RPMI7951 (cell line): ENCODE data around the gene STARD13. TPM values are rescaled to one million over a fixed set of nuclear protein-coding genes. Genes with fewer than 3 reads are reported as not detected.
"Not testable (repeated sequence)": the region's sequence is repeated elsewhere in the genome, so short reads cannot be mapped to it uniquely, and the experiment has no call there.

Experiments used
- DNase-seq: peaks from one replicate; pipeline ENCODE4 v3.0.0-alpha.2; 2012; ENCODE audit warnings: low read depth
- total RNA-seq: library from RNA; depleted of rRNA; stranded (reverse); fragments of >200 nt; shearing (Covaris generic); gene quantifications from 2 replicates; pipeline ENCODE4 v1.2.3, GENCODE V29; 2014

The STARD13 gene
- total RNA-seq, 1 experiment from 2014 or later = 10.6 TPM

- no peak for DNase-seq
Measured at GRCh38 chr13:33180122-33180804, 105.3 kb downstream of the STARD13 start.

GRCh38 chr13:33179463-33179862 is 106.1 kb downstream of the STARD13 start:
- no peak for DNase-seq

GRCh38 chr13:33178209-33178840 is 107.2 kb downstream of the STARD13 start:
- no peak for DNase-seq

- not testable (repeated sequence) for DNase-seq
Measured at GRCh38 chr13:33177340-33178208, 108.0 kb downstream of the STARD13 start.

DNA sequence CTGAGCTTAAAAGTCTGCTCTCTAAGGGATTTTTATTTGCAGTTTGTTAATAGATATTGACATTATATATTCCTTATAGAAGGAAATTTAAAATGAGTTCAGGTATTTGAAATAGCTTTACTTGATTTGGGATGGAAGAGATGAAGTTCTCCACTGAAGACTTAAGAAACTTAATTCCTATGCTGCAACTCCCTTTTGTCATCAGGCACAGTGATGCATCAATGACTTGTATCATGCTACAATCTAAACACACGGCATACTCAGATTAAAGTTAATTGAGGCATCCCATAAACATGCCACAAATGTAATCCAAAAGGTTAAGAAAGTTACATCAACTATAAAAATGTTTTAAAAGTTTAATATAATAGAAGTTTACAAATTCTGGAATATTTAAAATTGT is 109.0 kb downstream of the STARD13 start:
- no peak for DNase-seq

- DNase-seq = no peak
Measured at GRCh38 chr13:33175991-33176390, 109.6 kb downstream of the STARD13 start.

DNA sequence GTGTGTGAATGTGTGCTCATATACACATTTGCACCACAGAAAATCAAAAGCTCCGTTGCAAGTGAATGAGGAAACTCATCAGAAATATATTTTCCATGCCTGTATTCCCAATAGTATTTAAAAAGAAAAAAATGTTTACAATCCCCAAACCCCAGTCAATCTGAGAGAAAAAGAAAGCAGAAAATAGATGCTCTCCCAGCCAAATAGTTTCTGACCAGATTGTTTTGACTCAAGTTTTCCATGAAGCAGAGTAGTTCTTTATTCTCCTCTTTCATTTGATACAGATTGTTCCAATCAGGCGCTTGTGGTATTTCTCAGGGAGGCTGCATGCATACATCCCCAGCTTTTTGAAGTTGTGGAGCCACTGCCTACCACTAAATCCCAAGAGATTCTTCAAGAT is 110.6 kb downstream of the STARD13 start:
- DNase-seq = no peak

GRCh38 chr13:33174491-33174890 is 111.1 kb downstream of the STARD13 start:
- DNase-seq = no peak

DNA sequence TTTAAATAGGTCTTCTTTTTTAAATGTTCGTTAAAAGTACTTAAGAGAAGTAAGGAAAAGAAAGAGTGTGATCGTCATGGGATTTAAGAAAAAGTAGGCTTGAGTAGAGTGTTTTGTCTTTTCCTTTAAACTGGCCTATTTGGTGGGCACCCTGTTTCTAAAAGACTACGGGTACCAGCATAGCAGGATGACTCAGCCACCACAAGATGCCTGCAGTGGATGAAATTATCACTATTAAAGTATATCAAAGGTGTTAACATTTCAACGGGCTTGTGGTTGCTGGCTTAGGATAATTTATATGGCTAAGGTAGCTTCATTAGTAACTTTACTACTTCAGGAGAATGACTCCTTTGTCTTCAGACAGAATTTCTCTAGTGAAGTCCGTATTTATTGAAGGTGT is 112.6 kb downstream of the STARD13 start:
- peak; percentile 24 for DNase-seq

GRCh38 chr13:33172400-33172799 is 113.2 kb downstream of the STARD13 start:
- DNase-seq = no peak

- peak; percentile 78 for DNase-seq
Measured at GRCh38 chr13:33169273-33169980, 116.1 kb downstream of the STARD13 start.

DNA sequence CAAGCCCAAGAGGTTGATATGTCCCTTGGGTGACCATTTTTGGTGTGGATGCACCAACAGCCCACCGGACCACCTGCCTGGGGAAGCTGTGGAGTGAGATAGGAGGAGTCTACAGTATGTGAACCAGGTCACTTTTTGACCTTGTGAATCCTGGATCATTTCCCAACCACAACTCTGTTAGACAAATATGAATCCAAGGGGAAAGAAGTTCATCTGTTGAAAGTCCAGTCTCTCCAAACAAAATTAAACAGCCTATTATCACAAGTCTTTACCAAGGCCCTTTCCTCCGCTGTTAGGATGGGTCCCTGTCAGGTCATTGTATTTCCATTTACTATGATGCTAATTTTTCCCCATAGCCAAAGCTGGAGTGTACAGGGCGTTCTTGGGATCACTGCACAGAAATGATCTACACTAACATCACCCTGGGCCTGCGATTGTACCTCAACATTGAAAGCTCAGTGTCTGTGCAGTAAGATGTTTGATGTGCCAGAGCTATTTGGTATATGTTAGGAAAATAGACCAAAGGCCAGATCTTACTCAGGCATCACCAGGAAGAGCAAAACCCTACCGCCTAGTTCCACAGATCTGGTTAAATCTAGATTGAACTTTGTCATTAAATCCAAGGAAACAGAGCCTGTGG is 117.1 kb downstream of the STARD13 start:
- no peak for DNase-seq

DNA sequence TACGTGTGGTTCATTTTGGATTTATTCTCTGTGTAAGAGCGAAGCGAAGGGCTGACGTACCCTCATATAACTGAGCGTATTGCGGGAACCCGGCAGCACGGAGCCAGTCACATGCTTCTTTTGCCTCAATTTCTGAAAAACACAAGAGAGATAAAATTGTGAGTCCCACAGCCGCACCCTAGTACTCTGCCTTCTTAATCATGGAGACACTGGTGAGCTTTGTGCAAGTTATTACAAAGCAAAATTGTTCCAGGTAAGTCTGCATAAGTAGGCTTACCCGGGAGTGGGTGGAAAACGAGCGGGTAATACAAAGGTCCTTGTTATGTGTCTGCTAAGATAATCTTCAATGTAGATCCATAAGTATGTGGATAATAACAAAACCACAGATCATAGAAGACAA is 118.1 kb downstream of the STARD13 start:
- no peak for DNase-seq

DNA sequence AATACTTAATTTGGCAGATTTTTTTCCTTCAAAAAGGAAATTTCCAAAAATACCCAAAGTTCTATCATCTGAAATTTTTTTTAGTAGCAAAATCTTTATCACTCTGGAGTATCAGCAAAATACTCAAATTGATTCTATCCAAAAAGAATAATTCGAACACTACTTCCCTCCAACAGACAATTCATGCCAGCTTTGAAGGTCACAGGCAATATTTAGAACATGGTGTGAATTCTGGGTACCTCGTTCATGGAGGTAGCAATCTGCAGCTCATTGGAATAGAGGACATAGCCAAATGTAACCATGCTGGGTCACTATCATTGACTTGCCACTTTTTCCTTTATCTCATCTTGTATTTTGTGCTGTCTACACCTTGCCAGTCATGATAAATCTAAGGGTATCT is 119.8 kb downstream of the STARD13 start:
- no peak for DNase-seq

GRCh38 chr13:33164331-33164730 is 121.2 kb downstream of the STARD13 start:
- peak; percentile 45 for DNase-seq

DNA sequence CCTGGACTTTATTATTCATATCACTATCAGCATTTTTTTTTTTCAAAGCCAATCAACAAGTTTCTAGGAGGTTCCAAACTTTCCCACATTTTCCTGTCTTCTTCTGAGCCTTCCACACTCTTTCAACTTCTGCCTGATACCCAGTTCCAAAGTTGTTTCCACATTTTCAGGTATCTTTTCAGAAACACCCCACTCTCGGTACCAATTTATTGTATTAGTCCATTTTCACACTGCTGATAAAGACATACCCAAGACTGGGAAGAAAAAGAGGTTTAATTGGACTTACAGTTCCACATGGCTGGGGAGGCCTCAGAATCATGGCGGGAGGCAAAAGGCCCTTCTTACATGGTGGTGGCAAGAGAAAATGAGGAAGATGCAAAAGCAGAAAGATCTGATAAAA is 122.8 kb downstream of the STARD13 start:
- not testable (repeated sequence) for DNase-seq

GRCh38 chr13:33158816-33159215 is 126.7 kb downstream of the STARD13 start:
- DNase-seq = no peak

DNA sequence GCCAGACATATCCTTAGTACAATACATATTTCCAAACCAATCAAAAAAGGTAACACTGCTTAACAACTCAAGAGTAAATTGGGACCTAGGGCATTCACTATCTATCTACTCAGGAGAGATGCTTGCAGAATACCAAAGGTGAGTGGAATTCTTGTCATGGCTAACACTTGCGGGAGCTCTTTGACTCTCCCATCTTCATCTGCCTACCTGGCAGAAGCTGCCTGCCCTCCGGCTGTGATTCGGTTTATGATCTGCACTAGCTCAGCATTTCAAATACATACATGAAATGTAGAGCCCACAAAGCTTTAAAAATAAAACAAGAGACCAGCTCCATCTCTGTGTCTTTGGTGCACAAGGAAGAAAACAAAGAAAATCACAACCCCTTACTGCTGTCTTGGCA is 127.3 kb downstream of the STARD13 start:
- no peak for DNase-seq

DNA sequence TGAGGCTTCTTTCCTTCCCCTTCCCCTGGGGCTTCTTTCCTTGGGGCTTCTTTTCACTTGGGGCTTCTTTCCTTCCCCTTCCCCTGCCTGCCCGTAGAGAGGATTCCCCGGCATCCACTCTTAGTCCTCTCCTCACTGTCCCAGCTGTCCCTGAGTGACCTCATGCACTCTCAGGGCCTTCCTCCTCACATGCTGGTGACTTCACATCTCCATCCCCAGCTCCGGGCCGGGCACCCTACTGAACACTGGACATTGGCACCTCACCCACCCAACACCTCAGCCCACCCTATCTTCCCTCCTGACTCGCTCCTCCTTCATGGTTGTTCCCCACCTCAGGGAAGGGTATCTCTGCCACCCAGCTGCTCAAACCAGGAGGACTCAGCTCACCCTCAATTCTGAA is 130.6 kb downstream of the STARD13 start:
- DNase-seq = no peak

DNA sequence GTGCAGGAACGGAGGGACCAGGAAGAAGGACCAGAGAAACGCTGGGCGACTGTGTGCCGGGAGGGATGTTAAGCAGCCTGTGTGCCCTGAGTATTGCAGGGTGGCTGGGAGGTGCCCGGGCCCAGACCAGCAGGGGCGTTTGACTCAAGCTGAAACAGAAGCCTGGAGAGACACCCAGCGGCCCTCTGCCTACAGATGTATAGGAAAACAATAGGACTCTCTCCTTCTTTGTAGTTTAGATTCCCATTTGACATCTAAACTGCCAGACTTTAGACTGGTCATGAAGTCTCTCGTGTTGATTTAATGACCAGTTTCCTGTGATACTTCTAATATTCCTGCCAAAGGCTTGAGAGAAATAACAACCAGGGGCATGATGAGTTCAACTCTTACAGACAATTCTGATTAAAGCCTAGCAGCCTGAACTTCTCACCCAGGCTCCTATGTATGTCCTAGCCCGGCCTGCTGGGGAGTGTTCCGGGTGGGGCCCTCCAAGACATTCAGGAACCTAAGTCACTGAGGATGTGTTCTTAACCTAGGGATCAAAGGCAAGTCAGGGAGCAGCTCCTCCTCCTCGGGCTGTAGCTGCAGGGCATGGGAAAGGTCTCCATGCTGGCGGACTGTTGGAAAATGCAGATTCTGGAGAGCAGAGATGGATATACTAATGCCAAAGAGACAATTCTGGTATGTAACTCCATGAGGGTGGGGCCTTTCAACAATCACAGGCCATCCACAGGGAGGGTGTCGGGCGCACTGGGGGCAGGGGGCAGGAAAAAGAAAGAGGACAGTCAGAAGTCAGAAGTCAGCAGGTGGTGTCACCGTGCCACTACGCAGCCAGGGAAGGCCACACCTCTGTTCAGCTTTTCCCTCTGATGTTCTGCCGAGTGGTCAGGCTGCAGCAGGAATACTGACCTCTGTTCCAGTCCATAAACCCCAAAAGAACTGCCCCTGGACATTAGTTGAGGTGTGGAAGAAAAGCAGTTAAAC is 131.8 kb downstream of the STARD13 start:
- DNase-seq = no peak
